SH-SY5Y (cell line): Measurements from ENCODE around the gene CCL25.

Experiments used
- GATA2 ChIP-seq: IDR thresholded peaks from 2 replicates; pipeline ENCODE4 v1.6.1; 2011; ENCODE audit warnings: mild to moderate bottlenecking, low read depth, low read length
- GATA3 ChIP-seq: IDR thresholded peaks from 2 replicates; pipeline ENCODE4 v1.6.1; 2011; ENCODE audit warnings: low read depth, mild to moderate bottlenecking, low read length, moderate library complexity

DNA sequence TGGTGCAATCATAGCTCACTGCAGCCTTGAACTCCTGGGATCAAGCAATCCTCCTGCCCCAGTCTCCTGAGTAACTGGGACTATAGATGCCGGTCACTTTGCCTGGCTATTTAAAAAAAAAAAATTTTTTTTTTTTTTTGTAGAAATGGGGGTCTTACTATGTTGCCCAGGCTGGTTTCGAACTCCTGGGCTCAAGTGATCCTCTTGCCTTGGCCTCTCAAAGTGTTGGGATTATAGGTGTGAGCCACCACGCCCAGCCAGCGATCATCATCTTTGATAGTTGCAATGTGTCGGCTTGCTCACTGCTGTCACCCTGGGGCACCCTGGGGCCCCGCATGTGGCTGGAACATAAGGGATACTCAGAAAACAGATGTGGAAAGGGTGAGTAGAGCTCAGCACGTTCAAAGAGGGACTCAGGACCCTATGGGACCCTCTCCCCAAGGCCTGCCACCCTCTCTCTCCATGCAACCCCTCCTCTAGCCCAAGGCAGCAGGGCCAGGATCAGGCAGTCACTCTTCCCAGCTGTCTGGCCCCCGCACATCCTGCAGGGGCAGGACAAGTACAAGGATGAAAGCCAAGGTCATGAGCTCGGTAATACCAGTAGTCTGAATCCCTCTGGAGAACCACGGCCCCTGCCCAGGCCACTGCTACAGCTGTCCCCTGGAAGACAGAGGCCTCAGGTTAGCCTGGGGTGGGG lies 6.5 kb upstream of the CCL25 start:
- TF ChIP-seq GATA2 (no peak), GATA3 (no peak)
